Activated CD4-positive, alpha-beta T cell treated with anti-CD3 and anti-CD28 coated beads, Interleukin-2, amount 10 ng/mL, durations not matched to agents 7 days and 5 days (primary cell): ENCODE results near the gene INSL3. TPM values are rescaled to one million over a fixed set of nuclear protein-coding genes. Genes with fewer than 3 reads are reported as not detected.

Source experiments
- CTCF ChIA-PET: fragments of 350-600 bp; sonication (Branson Sonifier 250); formaldehyde crosslinking; loops from one replicate; lab custom pipeline; 2021; ENCODE audit warnings: antibody characterized with exemption; lab: Charles Lee
- POLR2A ChIA-PET: fragments of 350-600 bp; sonication (Branson Sonifier 250); formaldehyde crosslinking; loops from one replicate; lab custom pipeline; 2021; ENCODE audit warnings: antibody characterized with exemption; lab: Charles Lee
- DNase-seq: peaks from one replicate; pipeline ENCODE4 v3.0.0-alpha.2; 2020
- H3K27ac Mint-ChIP-seq: one replicate; pipeline ENCODE4 v1.8.0; 2021; ENCODE audit warnings: mild to moderate bottlenecking, moderate library complexity, mixed read lengths
- H3K27me3 Mint-ChIP-seq: one replicate; pipeline ENCODE4 v1.8.0; 2021; ENCODE audit warnings: mixed read lengths
- H3K36me3 Mint-ChIP-seq: one replicate; pipeline ENCODE4 v1.8.0; 2021; ENCODE audit warnings: low read depth, mixed read lengths
- H3K4me1 Mint-ChIP-seq: one replicate; pipeline ENCODE4 v1.8.0; 2021; ENCODE audit warnings: mixed read lengths
- H3K4me3 Mint-ChIP-seq: one replicate; pipeline ENCODE4 v1.8.0; 2021; ENCODE audit warnings: mild to moderate bottlenecking, moderate library complexity, mixed read lengths
- H3K9me3 Mint-ChIP-seq: one replicate; pipeline ENCODE4 v1.8.0; 2021; ENCODE audit warnings: mixed read lengths
- total RNA-seq, 2 experiments: library from RNA; stranded (reverse); gene quantifications; one replicate each; pipeline ENCODE4 v1.2.3, GENCODE V29; 2021

Gene INSL3
- total RNA-seq, 2 experiments from 2014 or later, result 6.8 to 7.4 TPM

DNA sequence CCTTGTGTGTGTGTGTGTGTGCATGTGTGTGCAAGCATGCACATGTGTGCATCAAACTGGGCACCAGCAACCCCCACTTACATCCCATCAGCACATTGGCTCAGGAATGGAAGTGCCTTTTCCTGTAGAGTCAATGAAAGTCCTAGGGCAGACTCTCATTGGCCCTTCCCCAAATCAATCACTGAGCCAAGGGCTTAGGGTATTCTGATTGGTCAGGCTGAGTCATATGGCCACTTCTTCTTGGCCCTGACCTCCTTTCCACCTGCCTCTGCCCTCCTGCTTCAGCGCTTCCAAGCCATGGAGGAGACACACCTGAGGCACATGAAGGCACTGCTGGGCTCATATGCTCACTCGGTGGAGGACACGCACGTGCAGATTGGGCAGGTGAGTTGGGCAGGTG lies 49.1 kb downstream of the INSL3 start:
- DNase-seq, result no peak
- Mint-ChIP-seq H3K4me1 (peaks cover 5% of the 10 kb centered on the region), H3K9me3 (no peaks in the 10 kb centered on the region), H3K4me3 (no peak overlapping the region), H3K27me3 (no peaks in the 10 kb centered on the region), H3K27ac (no peak overlapping the region), H3K36me3 (peaks cover 52% of the 10 kb centered on the region)
- POLR2A ChIA-PET, result no interaction called here
- CTCF ChIA-PET, result interaction anchor here (0.7 to 1.3 kb wide), 4 partner anchors 18 to 87 kb away, joined by 3 to 5 read pairs (median 3); partner anchors contain the start of gene RPL18A

DNA sequence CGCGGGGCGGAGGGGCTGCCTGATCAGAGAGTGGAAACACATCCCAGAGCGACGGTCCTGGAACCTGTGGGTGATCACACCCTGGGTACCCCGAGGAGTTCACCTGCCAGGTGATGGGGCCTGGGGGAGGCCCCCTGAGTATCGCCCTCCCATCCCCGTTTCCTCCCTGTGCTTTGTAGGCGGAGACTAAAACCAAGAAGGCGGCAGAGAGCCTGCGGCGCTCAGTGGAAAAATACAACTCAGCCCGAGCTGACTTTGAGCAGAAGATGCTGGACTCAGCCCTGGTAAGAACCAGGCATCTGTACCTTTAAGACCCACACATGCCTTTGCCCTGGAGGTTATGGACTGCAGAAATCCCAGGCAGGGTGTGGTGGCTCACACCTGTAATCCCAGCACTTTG lies 50.7 kb downstream of the INSL3 start:
- no peak overlapping the region for H3K27ac Mint-ChIP-seq
- DNase-seq, result no peak
- H3K27me3 Mint-ChIP-seq, result no peaks in the 10 kb centered on the region
- H3K36me3 Mint-ChIP-seq, result peaks cover 57% of the 10 kb centered on the region
- peaks cover 6% of the 10 kb centered on the region for H3K4me1 Mint-ChIP-seq
- ChIA-PET CTCF (no interaction called here), POLR2A (no interaction called here)
- H3K9me3 Mint-ChIP-seq, result no peaks in the 10 kb centered on the region
- H3K4me3 Mint-ChIP-seq, result no peak overlapping the region

DNA sequence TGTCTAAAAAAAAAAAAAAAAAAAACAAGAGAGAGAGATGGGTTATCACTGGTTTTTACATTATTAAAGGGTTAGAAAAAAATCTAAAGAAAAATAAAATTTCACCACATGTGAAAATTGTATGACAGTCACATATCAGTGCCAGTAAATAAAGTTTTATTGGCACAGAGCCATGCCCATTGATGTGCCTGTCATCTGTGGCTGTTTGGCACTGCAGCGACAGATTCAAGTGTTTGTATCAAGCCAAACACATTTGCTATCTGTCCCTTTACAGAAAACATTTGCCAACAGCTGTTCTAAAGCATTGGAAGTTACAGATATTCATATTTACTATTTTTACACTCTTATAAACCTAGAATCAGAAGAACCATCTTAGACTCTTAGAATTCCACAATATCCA lies 53.8 kb downstream of the INSL3 start:
- Mint-ChIP-seq H3K4me1 (peaks cover 12% of the 10 kb centered on the region), H3K4me3 (no peak overlapping the region), H3K27ac (no peak overlapping the region), H3K36me3 (peaks cover 60% of the 10 kb centered on the region), H3K27me3 (no peaks in the 10 kb centered on the region), H3K9me3 (no peaks in the 10 kb centered on the region)
- DNase-seq, result no peak
- POLR2A ChIA-PET, result no interaction called here
- CTCF ChIA-PET, result interaction anchor here (0.9 kb wide), 1 partner anchor 88 kb away, joined by 4 read pairs; no protein-coding TSS in a partner anchor

DNA sequence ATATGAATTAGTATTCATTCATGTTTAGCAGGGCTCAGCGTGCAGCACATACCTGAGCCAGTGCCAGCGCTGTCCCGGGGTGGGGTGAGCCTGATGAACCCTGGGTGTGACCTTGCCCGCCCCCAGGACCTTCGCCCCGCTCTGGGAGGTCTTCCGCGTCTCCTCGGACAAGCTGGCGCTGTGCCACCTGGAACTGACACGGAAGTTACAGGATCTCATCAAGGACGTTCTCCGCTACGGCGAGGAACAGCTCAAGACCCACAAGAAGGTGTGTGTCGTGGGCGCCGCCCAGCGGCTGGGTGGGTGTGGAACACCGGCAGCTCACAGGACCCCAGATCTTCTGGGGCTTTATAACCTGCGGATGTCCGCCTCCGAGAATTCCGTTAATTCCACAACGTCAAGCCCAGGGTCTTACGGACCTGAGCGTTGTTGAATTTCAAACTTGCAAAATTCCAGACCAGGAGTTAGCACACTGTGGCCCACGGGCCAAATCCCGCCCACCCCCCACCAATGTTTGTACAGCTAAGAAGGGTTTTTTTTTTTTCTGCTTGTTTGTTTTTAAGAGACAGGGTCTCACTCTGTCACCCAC lies 54.7 kb downstream of the INSL3 start:
- Mint-ChIP-seq H3K4me1 (peaks cover 14% of the 10 kb centered on the region), H3K4me3 (no peak overlapping the region), H3K27ac (no peak overlapping the region), H3K27me3 (no peaks in the 10 kb centered on the region), H3K9me3 (no peaks in the 10 kb centered on the region), H3K36me3 (peaks cover 56% of the 10 kb centered on the region)
- peak; percentile 44 for DNase-seq
- ChIA-PET POLR2A (no interaction called here), CTCF (interaction anchor here (0.6 to 1.4 kb wide), 7 partner anchors 9 to 390 kb away, joined by 3 to 7 read pairs (median 3); no protein-coding TSS in a partner anchor)

Other genes with a start within 250 kb of the INSL3 start
- gene UNC13A, start 133.2 kb downstream of the INSL3 start, total RNA-seq, result under 1 TPM; 0.02 to 0.04 TPM
- gene MAP1S, start 102.0 kb downstream of the INSL3 start, total RNA-seq, result 10 to 100 TPM; 75.3 to 75.7 TPM
- gene FCHO1, start 70.0 kb downstream of the INSL3 start, total RNA-seq, result 10 to 100 TPM; 76.3 to 84.1 TPM
- under 1 TPM; 0.35 to 0.81 TPM for gene B3GNT3, start 26.4 kb downstream of the INSL3 start, total RNA-seq
- 100 to 1,000 TPM; 172 to 176 TPM for gene JAK3, start 26.5 kb upstream of the INSL3 start, total RNA-seq
- gene RPL18A, start 38.4 kb upstream of the INSL3 start, total RNA-seq, result 1,000 to 10,000 TPM; 2,216 to 2,434 TPM
- gene SLC5A5, start 50.4 kb upstream of the INSL3 start, total RNA-seq, result 1 to 10 TPM; 1.7 to 2.2 TPM
- gene CCDC124, start 111.5 kb upstream of the INSL3 start, total RNA-seq, result 10 to 100 TPM; 59.2 to 64.7 TPM
- gene KCNN1, start 145.6 kb upstream of the INSL3 start, total RNA-seq, result not detected
- 10 to 100 TPM; 40.1 to 51.1 TPM for gene ARRDC2, start 186.7 kb upstream of the INSL3 start, total RNA-seq